NB4 (cell line): Measurements from ENCODE around the gene IL1RL2.

Experiments used
- MYC ChIP-seq: IDR thresholded peaks from 2 replicates; pipeline ENCODE4 v1.6.1; 2011; ENCODE audit warnings: low read depth, low read length
- POLR2A ChIP-seq: IDR thresholded peaks from 2 replicates; pipeline ENCODE4 v1.6.1; 2011; ENCODE audit warnings: mild to moderate bottlenecking; ENCODE audit not compliant: insufficient read length; ENCODE audit errors: extremely low read depth
- TF ChIP-seq, protein P1 (sequence below): IDR thresholded peaks from one replicate; pipeline ENCODE4 v1.5.1; 2012; ENCODE audit warnings: low read depth, low read length
- TF ChIP-seq, protein P2 (sequence below): IDR thresholded peaks from 2 replicates; pipeline ENCODE4 v1.6.1; 2011; ENCODE audit warnings: low read depth, low read length

GRCh38 chr2:102238778-102239177 lies 52.0 kb downstream of the IL1RL2 start:
- TF ChIP-seq, protein P1, sequence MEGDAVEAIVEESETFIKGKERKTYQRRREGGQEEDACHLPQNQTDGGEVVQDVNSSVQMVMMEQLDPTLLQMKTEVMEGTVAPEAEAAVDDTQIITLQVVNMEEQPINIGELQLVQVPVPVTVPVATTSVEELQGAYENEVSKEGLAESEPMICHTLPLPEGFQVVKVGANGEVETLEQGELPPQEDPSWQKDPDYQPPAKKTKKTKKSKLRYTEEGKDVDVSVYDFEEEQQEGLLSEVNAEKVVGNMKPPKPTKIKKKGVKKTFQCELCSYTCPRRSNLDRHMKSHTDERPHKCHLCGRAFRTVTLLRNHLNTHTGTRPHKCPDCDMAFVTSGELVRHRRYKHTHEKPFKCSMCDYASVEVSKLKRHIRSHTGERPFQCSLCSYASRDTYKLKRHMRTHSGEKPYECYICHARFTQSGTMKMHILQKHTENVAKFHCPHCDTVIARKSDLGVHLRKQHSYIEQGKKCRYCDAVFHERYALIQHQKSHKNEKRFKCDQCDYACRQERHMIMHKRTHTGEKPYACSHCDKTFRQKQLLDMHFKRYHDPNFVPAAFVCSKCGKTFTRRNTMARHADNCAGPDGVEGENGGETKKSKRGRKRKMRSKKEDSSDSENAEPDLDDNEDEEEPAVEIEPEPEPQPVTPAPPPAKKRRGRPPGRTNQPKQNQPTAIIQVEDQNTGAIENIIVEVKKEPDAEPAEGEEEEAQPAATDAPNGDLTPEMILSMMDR, result no peak
- no peak for TF ChIP-seq POLR2A
- TF ChIP-seq, protein P2, sequence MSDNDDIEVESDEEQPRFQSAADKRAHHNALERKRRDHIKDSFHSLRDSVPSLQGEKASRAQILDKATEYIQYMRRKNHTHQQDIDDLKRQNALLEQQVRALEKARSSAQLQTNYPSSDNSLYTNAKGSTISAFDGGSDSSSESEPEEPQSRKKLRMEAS, result no peak
- no peak for TF ChIP-seq MYC
